NAMALWA (cell line): ENCODE measurements around the gene UCP3.

Experiments used
- DNase-seq: peaks from one replicate; pipeline ENCODE4 v3.0.0-alpha.2; 2015; ENCODE audit warnings: low spot score

Gene UCP3

GRCh38 chr11:74018331-74019005, 9.6 kb upstream of the UCP3 start:
- DNase-seq, result no peak

GRCh38 chr11:74017631-74018030, 8.7 kb upstream of the UCP3 start:
- DNase-seq, result no peak

- DNase-seq, result no peak
These were observed 7.2 kb upstream of the UCP3 start for GRCh38 chr11:74015919-74016684.

GRCh38 chr11:74014880-74015279, 6.0 kb upstream of the UCP3 start:
- DNase-seq, result no peak

GRCh38 chr11:74013141-74013540, 4.3 kb upstream of the UCP3 start:
- DNase-seq, result no peak

GRCh38 chr11:74012074-74012809, 3.4 kb upstream of the UCP3 start:
- DNase-seq, result no peak

- DNase-seq, result peak; percentile 68
These were observed 2.6 kb upstream of the UCP3 start for GRCh38 chr11:74011360-74012073.

- peak; percentile 8 for DNase-seq
These were observed 1.7 kb upstream of the UCP3 start for GRCh38 chr11:74010306-74011300.

GRCh38 chr11:74009675-74010305, 905 bp upstream of the UCP3 start:
- DNase-seq, result no peak

GRCh38 chr11:74009230-74009547, 304 bp upstream of the UCP3 start:
- no peak for DNase-seq

- no peak for DNase-seq
These were observed 1.1 kb downstream of the UCP3 start for GRCh38 chr11:74007691-74008372.

- DNase-seq, result no peak
These were observed 2.1 kb downstream of the UCP3 start for GRCh38 chr11:74006743-74007304.

- no peak for DNase-seq
These were observed 3.0 kb downstream of the UCP3 start for GRCh38 chr11:74005721-74006517.

- peak; percentile 24 for DNase-seq
These were observed 3.9 kb downstream of the UCP3 start for GRCh38 chr11:74004759-74005615.

GRCh38 chr11:74004046-74004695, 4.7 kb downstream of the UCP3 start:
- no peak for DNase-seq

- no peak for DNase-seq
These were observed 6.1 kb downstream of the UCP3 start for GRCh38 chr11:74002832-74003231.

GRCh38 chr11:74001822-74002286, 7.0 kb downstream of the UCP3 start:
- DNase-seq, result no peak
